Measurements from ENCODE around the gene FSTL5. TPM values are rescaled to one million over a fixed set of nuclear protein-coding genes. Genes with fewer than 3 reads are reported as not detected.
A peak's percentile ranks its signal among the peaks of the same experiment; 100 is the strongest.

The FSTL5 gene
- total RNA-seq, 1 experiment from 2014 or later, result not detected

DNA sequence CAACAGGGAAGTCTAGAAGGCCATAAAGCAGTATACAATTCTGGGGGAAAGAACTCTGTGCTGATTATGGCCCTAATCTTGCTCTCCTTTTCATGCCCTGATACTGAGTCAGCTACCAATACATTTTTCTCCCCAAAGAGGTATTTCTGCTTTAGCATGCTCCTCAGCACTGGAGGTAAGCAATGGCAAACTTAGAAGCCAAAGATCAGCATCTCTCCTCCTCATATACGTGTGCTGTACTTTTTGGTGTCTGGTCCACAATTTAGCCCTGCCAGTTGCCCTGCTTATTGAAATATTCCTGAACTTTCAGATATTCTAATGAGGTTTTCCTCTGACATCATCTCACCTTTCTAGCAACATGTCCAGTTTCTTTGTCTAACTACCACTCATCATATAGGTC, 226.2 kb downstream of the FSTL5 start:
- DNase-seq (ENCODE audit: low read depth), result no peak

DNA sequence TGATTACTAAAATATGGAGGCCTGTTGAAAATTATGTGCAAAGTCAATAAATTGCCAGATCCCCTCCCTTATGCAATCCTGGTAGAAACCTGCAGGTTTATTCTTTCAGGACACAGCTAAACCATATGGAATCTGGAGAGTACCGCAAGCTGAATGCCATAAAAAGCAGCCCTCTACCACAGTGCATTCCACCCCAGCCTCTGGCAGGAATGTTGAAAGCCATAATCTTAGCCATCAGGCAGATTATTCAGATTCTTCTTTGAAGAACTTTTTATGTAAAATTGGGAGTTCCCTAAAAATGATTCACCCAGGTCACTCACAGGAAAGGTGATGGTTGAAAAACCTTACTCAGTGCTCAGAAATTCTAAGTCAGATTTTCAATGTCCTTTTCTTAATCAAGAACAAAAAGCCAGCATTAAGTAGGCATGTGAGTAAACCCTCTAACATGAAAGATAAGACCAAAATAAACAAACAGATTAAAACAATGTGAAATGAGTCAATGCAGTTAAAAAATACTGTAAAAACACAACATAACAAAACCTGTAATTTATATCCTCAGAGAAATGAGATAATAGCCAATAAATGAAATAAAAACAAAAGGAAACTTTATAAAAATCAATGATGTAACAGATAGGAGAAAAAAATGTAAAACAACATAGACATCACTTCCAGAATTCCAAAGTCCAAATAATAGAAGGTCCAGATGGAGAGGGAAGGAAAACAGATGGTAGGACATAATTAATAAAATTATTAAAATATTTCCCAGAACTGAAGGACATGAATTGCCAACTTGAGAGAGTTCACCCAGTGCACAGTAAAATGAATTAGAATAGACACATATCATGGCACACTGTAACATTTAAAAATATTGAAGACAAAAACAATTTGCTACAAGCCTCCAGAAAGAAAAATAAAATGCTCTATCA, 226.9 kb downstream of the FSTL5 start:
- DNase-seq (ENCODE audit: low read depth), result peak; percentile 71

DNA sequence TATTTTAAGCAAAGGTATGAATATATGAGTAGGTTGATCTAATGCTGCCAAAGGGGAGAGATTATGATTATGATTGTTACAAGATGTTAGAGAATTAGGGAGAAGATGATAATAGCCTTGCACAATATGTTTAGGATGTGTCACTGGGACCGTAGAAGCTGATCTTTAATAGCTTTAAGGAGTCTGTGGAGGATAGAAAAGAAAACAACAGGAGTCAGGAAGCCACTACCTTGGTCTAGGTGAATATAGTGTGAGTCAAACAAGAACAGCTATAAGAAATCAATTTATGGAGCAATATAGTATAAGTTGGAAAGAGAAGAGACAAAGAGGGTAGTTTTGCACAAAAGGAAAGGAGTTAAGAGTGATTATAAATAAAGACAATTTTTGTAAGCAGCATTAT, 232.7 kb downstream of the FSTL5 start:
- no peak for DNase-seq (ENCODE audit: low read depth)

DNA sequence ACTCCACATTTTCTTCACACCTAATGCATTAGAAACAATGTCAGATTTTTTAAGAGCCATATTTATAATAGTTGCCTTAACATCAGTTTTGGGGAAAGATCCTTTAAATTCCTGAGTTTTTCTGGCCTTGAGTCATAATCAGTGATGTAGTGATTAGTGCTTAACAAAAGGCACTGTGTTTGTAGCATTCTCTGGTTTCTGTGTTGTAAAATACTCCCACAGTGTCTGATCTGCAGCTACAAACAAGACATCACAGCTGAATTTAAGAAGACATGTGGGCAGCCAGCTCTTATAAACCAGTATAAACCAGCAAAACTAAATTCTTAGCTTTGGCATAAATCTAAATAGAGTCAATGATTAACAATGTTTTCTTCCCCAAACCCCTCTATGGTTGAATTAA, 233.8 kb downstream of the FSTL5 start:
- peak; percentile 22 for DNase-seq (ENCODE audit: low read depth)

DNA sequence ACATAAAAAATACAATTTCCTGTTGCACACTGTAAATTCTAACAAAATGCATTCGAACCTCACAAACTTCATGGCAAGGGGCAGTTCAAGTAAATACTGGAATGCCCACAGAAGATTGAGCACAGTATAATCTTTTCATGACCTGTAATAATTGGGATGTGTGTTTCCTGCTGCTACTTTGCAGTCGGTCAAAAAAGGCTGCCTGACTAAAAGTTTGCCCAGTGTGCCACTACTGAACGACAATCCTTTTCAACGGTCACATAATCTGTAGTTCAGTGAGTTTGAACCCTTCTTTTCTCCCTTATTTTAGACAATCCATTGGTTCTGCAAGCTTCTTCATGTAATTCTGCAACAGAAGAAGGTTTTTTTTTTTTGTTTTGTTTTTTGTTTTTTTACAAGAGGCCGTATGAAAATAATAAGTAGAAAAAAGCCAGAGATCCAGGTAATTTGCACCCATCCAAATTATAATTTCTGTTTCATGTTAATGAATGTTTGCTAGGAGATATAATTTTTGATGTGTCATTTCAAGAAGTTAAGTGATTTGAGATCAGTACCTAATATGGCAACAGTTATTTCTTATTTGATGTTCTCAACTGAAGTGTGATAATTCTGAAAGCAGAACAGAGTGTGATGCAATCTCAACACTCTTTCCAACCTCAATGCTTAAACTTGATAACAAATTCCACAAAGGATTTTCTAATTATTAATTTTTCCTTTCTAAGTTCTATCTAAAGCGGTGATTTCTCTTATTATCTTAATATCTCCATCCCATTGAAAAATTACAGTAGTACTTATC, 237.6 kb downstream of the FSTL5 start:
- DNase-seq (ENCODE audit: low read depth), result no peak

DNA sequence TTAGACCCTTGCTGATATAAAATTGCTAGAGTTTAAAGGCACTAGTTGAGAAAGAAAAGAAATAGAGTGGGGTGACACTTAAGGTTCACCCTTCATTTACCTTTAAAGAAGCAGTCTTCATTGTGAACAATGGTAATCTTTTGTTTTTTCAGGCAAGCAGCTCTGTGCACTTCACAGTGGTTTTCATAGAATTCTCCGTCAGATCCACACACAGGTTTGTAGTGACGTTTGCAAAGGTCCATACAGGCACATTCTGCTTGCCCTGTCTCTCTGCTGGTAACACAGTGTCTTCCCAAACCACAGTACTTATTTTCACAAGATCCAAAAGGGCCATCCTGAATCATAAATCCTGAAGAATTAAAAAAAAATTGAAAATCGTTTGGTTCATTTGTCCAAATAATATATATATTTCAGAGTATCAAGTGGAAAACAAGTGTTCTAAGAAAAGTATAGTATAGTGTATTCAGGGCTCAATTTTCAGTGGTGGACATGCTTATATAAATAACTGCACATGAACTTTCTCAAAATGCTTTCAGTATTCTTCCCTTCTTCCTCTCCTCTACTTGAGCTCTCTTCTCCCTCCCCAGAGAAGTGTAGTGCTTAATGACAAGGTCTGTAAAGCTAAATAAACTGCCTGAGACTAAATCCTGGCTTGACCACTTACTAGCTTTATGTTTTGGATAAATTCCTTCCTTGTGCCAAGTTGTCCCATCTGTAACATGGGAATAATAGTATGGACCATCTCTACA, 243.3 kb downstream of the FSTL5 start:
- DNase-seq (ENCODE audit: low read depth), result no peak

DNA sequence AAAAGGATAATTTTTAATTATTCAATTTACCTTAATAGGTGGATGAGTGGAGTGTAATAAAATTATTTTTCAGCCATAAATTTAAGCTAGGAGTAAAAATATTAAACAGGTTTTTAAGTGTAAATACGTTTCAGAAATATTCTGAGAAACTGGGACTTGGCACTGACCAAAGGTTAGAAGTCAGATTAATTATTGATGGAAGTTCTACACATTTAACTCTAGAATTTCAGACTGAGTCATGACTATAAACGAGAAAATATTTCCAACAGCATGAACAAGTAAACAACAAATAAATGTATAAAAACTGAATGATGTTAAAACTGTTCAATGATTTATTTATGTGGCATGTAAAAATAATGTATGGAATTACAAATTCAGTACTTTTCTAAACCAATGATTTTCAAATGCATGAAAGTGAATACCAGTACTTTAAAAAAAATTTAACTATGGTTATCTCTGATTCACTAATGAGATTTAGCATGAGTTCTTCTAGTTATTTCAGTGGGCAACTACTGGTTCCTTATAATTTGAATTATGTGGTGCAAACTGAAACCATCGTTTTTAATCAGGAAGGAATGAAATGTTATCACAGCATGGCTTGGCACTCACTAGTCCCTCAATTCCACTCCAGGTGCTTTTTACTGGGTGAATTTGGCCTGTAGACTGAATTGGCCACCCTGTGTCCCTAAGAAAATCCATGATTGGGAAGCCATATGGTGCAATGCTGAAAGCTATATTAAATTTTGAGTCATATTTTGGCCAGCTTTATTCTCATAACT, 244.2 kb downstream of the FSTL5 start:
- DNase-seq (ENCODE audit: low read depth), result no peak

DNA sequence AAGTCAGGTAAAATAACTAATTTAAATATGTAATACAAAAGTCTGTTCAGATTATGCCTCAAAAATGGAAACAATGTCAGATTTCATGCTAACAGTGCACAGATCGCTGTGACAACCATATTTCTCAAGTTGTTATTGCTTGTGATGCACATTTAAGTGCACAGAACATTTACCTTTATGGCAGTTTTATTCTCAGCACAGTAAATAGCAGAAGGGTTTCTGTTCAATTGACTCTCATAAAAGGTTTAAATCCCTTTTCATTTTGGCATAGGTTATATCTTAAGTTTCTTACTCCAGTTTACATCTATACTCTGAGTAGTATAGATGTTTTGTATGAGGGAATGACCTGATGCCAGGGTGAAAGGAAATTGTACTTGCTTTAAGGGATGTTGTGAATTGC, 247.8 kb downstream of the FSTL5 start:
- no peak for DNase-seq (ENCODE audit: low read depth)

DNA sequence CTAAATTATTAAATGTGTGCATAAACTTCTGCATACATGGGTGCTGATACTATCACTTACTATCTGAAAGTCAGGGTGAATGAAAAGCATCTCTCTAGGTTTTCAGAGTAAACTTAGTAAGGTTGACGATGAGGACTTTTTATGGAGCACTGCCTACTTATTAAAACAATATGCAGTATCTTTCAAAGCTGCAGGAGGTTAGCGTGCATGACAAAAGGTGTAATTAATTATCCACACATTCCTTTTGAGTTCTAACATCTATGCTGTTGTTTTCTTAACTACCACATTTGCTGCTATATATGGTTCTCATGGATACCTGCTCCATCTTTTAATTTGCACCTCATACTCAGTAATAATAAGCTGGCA, 256.2 kb downstream of the FSTL5 start:
- no peak for DNase-seq (ENCODE audit: low read depth)

DNA sequence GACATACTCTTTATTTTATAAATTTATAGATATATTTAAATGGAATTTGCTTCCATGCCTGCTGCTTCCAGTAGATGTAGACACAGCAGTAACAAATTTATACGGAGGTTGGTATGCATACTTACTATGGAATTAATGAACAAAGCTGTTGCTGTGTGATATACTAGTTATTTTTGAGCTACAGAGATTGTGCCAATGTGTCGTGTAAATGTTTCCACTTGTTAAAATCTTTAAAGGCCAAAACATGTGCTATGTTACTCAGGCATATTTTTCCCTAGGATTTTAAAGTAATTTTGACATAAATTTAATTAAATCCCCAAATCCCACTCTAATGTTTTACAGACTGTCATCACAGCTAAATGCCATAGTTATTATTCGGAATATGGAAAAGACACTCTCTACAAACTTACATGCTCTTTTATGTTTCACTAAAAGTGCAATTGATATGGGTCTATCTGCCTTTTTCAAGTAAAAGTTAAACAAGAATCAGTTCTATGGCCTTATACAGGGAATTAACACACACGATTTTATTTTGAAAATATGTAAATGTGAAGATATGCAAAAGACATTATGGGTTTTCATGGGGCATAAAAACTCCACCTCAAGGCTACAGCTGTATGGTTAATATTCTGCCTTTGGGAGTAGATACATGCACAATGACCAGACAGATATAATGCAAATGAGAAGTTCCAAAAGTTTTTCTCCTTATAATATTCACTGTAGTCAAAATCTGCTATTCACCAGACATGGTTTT, 256.8 kb downstream of the FSTL5 start:
- no peak for DNase-seq (ENCODE audit: low read depth)

DNA sequence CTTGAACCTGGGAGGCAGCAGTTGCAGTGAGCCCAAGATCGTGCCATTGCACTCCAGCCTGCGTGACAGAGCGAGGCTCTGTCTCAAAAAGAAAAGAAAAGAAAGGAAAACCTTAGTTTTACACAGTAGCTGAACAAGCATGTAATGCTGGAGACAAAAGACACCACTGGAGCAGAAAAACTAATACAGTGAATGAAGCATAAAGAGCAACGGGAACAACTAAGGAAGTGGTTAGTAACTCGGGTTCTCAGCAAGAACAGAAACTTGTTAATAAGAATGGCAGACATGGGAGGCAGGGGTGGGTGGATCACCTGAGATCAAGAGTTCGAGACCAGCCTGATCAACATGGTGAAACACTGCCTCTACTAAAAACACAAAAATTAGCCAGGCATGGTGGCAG, 263.7 kb downstream of the FSTL5 start:
- no peak for DNase-seq (ENCODE audit: low read depth)

DNA sequence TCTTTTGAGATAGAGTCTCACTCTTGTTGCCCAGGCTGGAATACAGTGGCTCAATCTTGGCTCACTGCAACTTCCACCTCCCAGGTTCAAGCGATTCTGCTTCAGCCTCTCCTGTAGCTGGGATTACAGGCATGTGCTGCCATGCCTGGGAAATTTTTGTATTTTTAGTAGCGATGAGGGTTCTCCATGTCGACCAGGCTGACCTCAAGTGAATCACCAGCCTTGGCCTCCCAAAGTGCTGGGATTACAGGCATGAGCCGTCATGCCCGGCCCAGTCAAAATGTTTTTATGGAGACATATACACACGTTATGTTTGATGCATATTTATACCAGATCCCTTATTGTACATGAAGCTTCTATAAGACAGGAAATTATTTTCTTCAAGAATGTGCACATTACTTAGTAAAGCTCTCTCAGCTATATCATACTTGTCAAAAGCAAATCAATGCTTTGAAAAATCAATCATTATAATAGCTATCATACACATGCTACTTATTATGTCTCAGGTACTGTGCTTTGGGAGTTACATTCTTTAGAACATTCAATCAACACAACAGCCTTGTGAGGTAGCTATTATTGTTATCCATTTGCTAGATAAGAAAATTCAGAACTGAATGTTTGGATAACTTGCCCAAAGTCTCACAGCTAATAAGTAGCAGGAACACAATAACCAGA, 269.2 kb downstream of the FSTL5 start:
- DNase-seq (ENCODE audit: low read depth), result peak; percentile 29

DNA sequence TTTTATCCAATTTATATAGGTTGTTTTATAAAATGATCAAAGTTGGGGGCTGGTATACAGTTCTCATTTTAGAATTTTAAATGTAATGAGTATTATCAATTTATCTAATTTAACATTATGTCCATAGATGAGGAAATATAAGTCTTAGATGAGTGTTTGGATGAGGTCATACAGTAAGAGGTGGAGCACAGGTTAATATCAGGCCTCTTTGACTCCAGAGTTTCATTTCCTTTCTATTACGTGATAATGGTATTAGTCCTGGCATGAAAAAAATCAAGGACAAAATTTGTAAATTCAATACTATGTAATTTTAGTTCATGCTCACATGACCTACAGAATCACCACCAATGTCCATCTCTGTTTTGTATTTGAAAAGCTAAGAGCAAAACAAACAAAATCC, 269.8 kb downstream of the FSTL5 start:
- DNase-seq (ENCODE audit: low read depth), result no peak

DNA sequence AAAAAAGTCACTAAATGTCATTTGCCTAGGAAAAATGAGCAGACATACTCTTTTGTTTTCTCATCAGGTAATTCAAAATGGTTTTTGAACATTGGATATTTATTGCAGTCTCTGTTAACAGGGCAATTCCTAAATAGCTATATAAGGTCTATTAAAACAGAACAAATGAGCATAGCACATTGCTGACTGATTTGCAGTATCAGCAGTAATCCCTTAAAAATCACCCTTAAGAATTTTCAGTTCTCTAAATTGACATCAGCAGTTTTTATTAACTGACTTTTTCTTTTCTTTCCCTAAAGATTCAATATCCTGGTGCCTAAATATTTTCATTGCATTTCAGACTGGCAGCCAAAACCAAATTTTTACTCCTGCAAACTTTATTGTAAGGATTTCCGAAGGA, 270.2 kb downstream of the FSTL5 start:
- no peak for DNase-seq (ENCODE audit: low read depth)

DNA sequence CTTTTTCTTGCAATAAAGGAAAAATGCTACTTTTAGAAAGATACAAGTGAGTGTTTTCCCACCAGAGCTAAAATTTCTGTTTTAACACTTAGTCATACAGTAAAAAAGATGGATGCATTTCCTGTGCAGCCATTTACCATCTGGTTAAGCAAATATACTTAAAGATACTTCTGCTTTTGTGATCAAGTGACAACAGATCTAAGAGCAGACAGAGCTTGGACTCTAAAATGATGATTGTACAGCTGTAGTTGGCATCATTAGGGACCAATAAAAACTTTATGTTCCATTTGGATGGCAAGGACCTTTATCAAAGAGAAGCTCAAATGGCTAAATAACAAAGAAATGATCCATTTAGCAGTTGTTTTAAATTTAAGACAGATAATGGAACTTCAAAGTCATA, 270.8 kb downstream of the FSTL5 start:
- no peak for DNase-seq (ENCODE audit: low read depth)

DNA sequence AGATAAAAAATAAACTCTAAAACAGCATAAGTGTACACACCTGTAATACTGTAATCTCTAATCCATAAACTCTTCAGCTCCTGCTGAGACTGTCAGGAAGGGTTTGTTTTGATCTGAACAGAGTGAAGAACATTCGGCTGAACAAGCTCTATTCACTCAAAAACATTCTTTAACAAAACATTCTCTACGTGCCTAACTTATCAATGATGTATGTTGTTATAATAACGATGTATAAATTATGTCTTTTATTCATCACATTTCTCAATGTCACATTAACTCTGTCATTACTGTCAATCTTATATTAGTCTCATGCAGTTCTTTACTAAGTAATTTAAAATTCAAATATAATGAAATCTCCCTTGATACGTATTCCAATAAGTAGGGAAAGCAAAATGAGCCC, 280.6 kb downstream of the FSTL5 start:
- no peak for DNase-seq (ENCODE audit: low read depth)

DNA sequence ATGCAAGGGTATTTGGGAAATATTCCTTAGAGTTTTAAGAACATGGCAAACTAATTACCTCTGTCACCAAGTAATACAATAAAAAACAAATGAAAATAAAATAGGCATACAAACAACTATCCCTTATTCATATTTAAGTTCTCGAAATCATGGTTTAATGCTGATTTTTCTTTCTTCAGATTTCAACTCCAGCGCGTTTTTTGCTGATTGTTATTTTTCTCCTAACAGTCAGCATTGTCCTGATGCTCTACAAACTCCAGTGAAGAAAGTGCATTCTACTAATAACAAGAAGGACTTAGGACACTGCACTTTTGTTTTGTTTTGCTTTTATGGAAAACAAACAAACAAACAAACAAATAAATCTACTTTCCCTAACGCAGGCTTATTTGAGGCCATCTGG, 282.4 kb downstream of the FSTL5 start:
- no peak for DNase-seq (ENCODE audit: low read depth)

DNA sequence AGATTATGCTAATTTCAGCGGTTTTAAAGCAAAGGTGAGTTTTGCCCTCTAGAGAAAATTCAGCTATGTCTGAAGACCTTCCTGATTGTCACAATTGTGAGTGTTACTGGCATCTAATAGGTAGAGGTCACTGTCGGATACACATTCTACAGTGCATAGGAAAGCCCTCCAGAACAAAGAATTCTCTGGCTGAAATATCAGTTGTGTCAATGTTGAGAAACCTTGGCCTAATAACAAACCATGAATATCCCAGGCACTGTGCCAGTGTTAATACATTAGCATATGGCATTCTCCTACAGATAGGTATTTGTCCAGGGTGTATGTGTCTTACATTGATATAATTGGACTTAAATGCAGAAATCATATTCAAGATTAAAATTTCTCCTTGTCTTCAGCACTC, 294.3 kb downstream of the FSTL5 start:
- no peak for DNase-seq (ENCODE audit: low read depth)

DNA sequence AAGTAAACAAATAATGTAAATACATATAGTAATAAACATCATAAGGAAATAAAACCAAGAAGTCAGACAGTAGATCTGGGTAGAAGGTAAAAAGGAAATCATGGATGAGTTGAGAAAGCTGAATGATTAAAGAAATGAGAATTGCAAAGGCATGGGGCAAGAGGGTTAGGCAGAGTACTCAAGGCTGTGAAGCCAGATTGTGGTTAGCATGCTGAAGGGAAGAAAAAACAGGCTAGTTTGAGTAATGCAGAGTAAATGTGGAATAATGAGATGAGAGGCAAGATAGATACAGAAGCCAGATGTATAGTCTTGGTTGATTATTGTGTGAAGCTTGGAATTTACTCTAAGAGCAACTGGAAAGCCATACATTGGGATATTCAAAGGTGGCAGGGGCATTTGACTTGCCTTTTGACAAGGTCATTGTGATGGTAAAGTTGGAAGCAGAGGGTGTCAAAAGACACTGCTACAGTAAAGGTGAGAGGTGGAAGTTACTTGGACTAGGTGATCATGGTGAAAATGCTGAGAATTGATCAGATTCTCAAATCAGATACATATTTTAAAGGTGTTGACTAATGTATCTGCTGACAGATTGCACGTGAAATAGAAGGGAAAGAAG, 307.0 kb downstream of the FSTL5 start:
- DNase-seq (ENCODE audit: low read depth), result peak; percentile 5

DNA sequence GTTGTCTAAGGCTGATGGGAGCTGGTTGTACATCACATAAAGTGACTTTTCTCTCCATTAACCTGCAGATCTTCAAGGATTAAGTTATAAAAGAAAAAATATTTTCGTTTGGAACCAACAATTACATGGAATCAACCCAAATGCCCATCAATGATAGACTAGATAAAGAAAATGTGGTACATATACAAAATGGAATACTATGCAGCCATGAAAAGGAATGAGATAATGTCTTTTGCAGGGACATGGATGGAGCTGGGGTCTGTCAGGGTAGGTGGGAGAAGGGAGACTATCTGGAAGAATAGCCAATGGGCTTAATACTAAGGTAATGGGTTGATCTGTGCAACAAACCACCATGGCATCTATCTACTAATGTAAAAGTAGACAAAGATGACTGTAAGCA, 313.2 kb downstream of the FSTL5 start:
- no peak for DNase-seq (ENCODE audit: low read depth)
